Stimulated activated effector memory CD8-positive, alpha-beta T cell treated with anti-CD3 and anti-CD28 coated beads, Interleukin-12 subunit alpha, Interleukin-12 subunit beta, amount 100 ng/mL, for 72 hours (primary cell): Measurements from ENCODE around the gene ATP13A4.

ENCODE experiments used
- ATAC-seq: fragments of 150-1000 bp; cut with Tn5 transposase; 2 replicates; pipeline ENCODE4 v1.10.0; 2021
- DNase-seq, 2 donors: peaks; one replicate each; pipeline ENCODE4 v3.0.0; 2021 to 2022; ENCODE audit warnings: low spot score in 2 of 2
- H3K27ac Mint-ChIP-seq: one replicate; pipeline ENCODE4 v1.8.0; 2022; ENCODE audit warnings: mild to moderate bottlenecking, mixed read lengths
- H3K36me3 Mint-ChIP-seq: one replicate; pipeline ENCODE4 v1.8.0; 2022; ENCODE audit warnings: mild to moderate bottlenecking, mixed read lengths
- H3K4me1 Mint-ChIP-seq: one replicate; pipeline ENCODE4 v1.8.0; 2022; ENCODE audit warnings: mixed read lengths
- H3K4me3 Mint-ChIP-seq: one replicate; pipeline ENCODE4 v1.8.0; 2022; ENCODE audit warnings: mild to moderate bottlenecking, mixed read lengths
- H3K9me3 Mint-ChIP-seq: one replicate; pipeline ENCODE4 v1.8.0; 2022; ENCODE audit warnings: mixed read lengths

The ATP13A4 gene

GRCh38 chr3:193522473-193522872, 32.2 kb downstream of the ATP13A4 start:
- H3K36me3 Mint-ChIP-seq: no peaks in the 10 kb centered on the region
- no peaks in the 10 kb centered on the region for H3K9me3 Mint-ChIP-seq
- no peak overlapping the region for H3K4me3 Mint-ChIP-seq
- DNase-seq: no peak
- H3K4me1 Mint-ChIP-seq: no peaks in the 10 kb centered on the region
- no peak for ATAC-seq
- H3K27ac Mint-ChIP-seq: no peak overlapping the region

GRCh38 chr3:193520738-193521137, 34.0 kb downstream of the ATP13A4 start:
- ATAC-seq: no peak
- no peak overlapping the region for H3K27ac Mint-ChIP-seq
- no peaks in the 10 kb centered on the region for H3K4me1 Mint-ChIP-seq
- no peak overlapping the region for H3K4me3 Mint-ChIP-seq
- no peaks in the 10 kb centered on the region for H3K36me3 Mint-ChIP-seq
- H3K9me3 Mint-ChIP-seq: no peaks in the 10 kb centered on the region
- no peak for DNase-seq

- no peak for DNase-seq
- Mint-ChIP-seq H3K4me3 (no peak overlapping the region), H3K4me1 (no peaks in the 10 kb centered on the region), H3K27ac (no peak overlapping the region), H3K36me3 (no peaks in the 10 kb centered on the region), H3K9me3 (no peaks in the 10 kb centered on the region)
- no peak for ATAC-seq
Observed at GRCh38 chr3:193515966-193516365, 38.7 kb downstream of the ATP13A4 start.

- no peak for DNase-seq
- H3K4me3 Mint-ChIP-seq: no peak overlapping the region
- no peak overlapping the region for H3K27ac Mint-ChIP-seq
- no peak for ATAC-seq
- no peaks in the 10 kb centered on the region for H3K9me3 Mint-ChIP-seq
- H3K4me1 Mint-ChIP-seq: no peaks in the 10 kb centered on the region
- no peaks in the 10 kb centered on the region for H3K36me3 Mint-ChIP-seq
Observed at GRCh38 chr3:193510154-193510553, 44.5 kb downstream of the ATP13A4 start.

GRCh38 chr3:193509103-193509965, 45.4 kb downstream of the ATP13A4 start:
- H3K9me3 Mint-ChIP-seq: no peaks in the 10 kb centered on the region
- DNase-seq (no peak), ATAC-seq (no peak)
- H3K4me1 Mint-ChIP-seq: no peaks in the 10 kb centered on the region
- H3K36me3 Mint-ChIP-seq: no peaks in the 10 kb centered on the region
- no peak overlapping the region for H3K4me3 Mint-ChIP-seq
- no peak overlapping the region for H3K27ac Mint-ChIP-seq

GRCh38 chr3:193508108-193508507, 46.6 kb downstream of the ATP13A4 start:
- no peaks in the 10 kb centered on the region for H3K9me3 Mint-ChIP-seq
- no peaks in the 10 kb centered on the region for H3K36me3 Mint-ChIP-seq
- no peak overlapping the region for H3K4me3 Mint-ChIP-seq
- ATAC-seq: no peak
- H3K27ac Mint-ChIP-seq: no peak overlapping the region
- H3K4me1 Mint-ChIP-seq: no peaks in the 10 kb centered on the region
- no peak for DNase-seq

GRCh38 chr3:193507566-193507965, 47.1 kb downstream of the ATP13A4 start:
- H3K9me3 Mint-ChIP-seq: no peaks in the 10 kb centered on the region
- no peaks in the 10 kb centered on the region for H3K4me1 Mint-ChIP-seq
- ATAC-seq (no peak), DNase-seq (no peak)
- H3K27ac Mint-ChIP-seq: no peak overlapping the region
- H3K4me3 Mint-ChIP-seq: no peak overlapping the region
- no peaks in the 10 kb centered on the region for H3K36me3 Mint-ChIP-seq

- no peak overlapping the region for H3K4me3 Mint-ChIP-seq
- H3K9me3 Mint-ChIP-seq: no peaks in the 10 kb centered on the region
- no peak overlapping the region for H3K27ac Mint-ChIP-seq
- H3K36me3 Mint-ChIP-seq: no peaks in the 10 kb centered on the region
- H3K4me1 Mint-ChIP-seq: no peaks in the 10 kb centered on the region
- DNase-seq (no peak), ATAC-seq (no peak)
Observed at GRCh38 chr3:193506921-193507320, 47.8 kb downstream of the ATP13A4 start.

- H3K36me3 Mint-ChIP-seq: no peaks in the 10 kb centered on the region
- no peak overlapping the region for H3K27ac Mint-ChIP-seq
- DNase-seq: no peak
- no peak for ATAC-seq
- H3K4me1 Mint-ChIP-seq: no peaks in the 10 kb centered on the region
- no peak overlapping the region for H3K4me3 Mint-ChIP-seq
- H3K9me3 Mint-ChIP-seq: no peaks in the 10 kb centered on the region
Observed at GRCh38 chr3:193502871-193503270, 51.8 kb downstream of the ATP13A4 start.

GRCh38 chr3:193499801-193500485, 54.8 kb downstream of the ATP13A4 start:
- no peaks in the 10 kb centered on the region for H3K36me3 Mint-ChIP-seq
- ATAC-seq (no peak), DNase-seq (no peak)
- H3K9me3 Mint-ChIP-seq: no peaks in the 10 kb centered on the region
- no peaks in the 10 kb centered on the region for H3K4me1 Mint-ChIP-seq
- no peak overlapping the region for H3K27ac Mint-ChIP-seq
- no peak overlapping the region for H3K4me3 Mint-ChIP-seq

- Mint-ChIP-seq H3K9me3 (no peaks in the 10 kb centered on the region), H3K36me3 (no peaks in the 10 kb centered on the region), H3K4me3 (no peak overlapping the region), H3K27ac (no peak overlapping the region), H3K4me1 (no peaks in the 10 kb centered on the region)
- no peak for ATAC-seq
- DNase-seq: no peak
Observed at GRCh38 chr3:193499136-193499770, 55.4 kb downstream of the ATP13A4 start.

GRCh38 chr3:193498215-193498614, 56.5 kb downstream of the ATP13A4 start:
- no peak for DNase-seq
- Mint-ChIP-seq H3K36me3 (no peaks in the 10 kb centered on the region), H3K4me1 (no peaks in the 10 kb centered on the region), H3K4me3 (no peak overlapping the region), H3K9me3 (no peaks in the 10 kb centered on the region), H3K27ac (no peak overlapping the region)
- ATAC-seq: no peak

- DNase-seq: no peak
- H3K4me3 Mint-ChIP-seq: no peak overlapping the region
- H3K9me3 Mint-ChIP-seq: no peaks in the 10 kb centered on the region
- no peaks in the 10 kb centered on the region for H3K36me3 Mint-ChIP-seq
- H3K27ac Mint-ChIP-seq: no peak overlapping the region
- no peaks in the 10 kb centered on the region for H3K4me1 Mint-ChIP-seq
- ATAC-seq: no peak
Observed at GRCh38 chr3:193496658-193497057, 58.0 kb downstream of the ATP13A4 start.

GRCh38 chr3:193491026-193491425, 63.7 kb downstream of the ATP13A4 start:
- no peaks in the 10 kb centered on the region for H3K4me1 Mint-ChIP-seq

GRCh38 chr3:193490580-193490979, 64.1 kb downstream of the ATP13A4 start:
- Mint-ChIP-seq H3K4me3 (no peak overlapping the region), H3K36me3 (no peaks in the 10 kb centered on the region), H3K4me1 (no peaks in the 10 kb centered on the region), H3K27ac (no peak overlapping the region), H3K9me3 (no peaks in the 10 kb centered on the region)
- ATAC-seq (no peak), DNase-seq (no peak)

More at GRCh38 chr3:193491026-193491425, 63.7 kb downstream of the ATP13A4 start:
- H3K9me3 Mint-ChIP-seq: no peaks in the 10 kb centered on the region
- no peak overlapping the region for H3K27ac Mint-ChIP-seq
- ATAC-seq: no peak
- H3K36me3 Mint-ChIP-seq: no peaks in the 10 kb centered on the region
- H3K4me3 Mint-ChIP-seq: no peak overlapping the region
- no peak for DNase-seq

GRCh38 chr3:193489949-193490348, 64.7 kb downstream of the ATP13A4 start:
- DNase-seq (no peak), ATAC-seq (no peak)
- H3K27ac Mint-ChIP-seq: no peak overlapping the region
- H3K36me3 Mint-ChIP-seq: no peaks in the 10 kb centered on the region
- H3K4me1 Mint-ChIP-seq: no peaks in the 10 kb centered on the region
- H3K4me3 Mint-ChIP-seq: no peak overlapping the region
- H3K9me3 Mint-ChIP-seq: no peaks in the 10 kb centered on the region
